GM19239 (cell line): ENCODE results near the gene NPIPA2.
"Not testable (repeated sequence)": the region's sequence is repeated elsewhere in the genome, so short reads cannot be mapped to it uniquely, and the experiment has no call there.

Source experiments
- DNase-seq: peaks from one replicate; pipeline ENCODE4 v3.0.0; 2011; ENCODE audit warnings: low spot score; ENCODE audit not compliant: insufficient read length
- FAIRE-seq: peaks from 2 replicates; lab custom pipeline; 2011; peaks lifted over from hg19 to GRCh38; lab: Jason Lieb, UNC

NPIPA2 gene

DNA sequence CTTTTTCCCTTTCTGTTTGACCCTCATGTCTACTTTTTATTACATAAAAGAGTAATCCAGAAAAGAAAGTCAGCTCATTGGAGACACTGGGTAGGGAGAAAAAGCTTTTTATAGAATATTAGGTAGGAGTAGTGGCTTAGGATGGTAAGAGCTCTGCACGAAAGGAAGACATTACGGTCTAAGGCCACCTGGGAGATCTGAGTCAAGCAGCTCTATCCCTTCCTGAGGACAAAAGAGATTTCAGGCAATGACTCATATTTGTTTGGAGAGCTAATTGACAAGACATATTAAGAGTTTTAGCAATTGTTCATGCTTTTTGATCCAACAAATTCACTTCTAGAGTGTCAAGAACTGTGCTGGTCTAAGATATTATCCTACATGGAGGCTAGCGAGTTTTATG, 71.6 kb downstream of the NPIPA2 start:
- FAIRE-seq, DNase-seq: not testable (repeated sequence)
